ENCODE data around the gene RAP1GAP2. TPM values are rescaled to one million over a fixed set of nuclear protein-coding genes. Genes with fewer than 3 reads are reported as not detected.

The RAP1GAP2 gene
- total and polyA plus RNA-seq, 2 of the 8 experiments (the other 6 are each of a cell fraction or from before 2014, with no cell fraction given): 24.0 to 63.8 TPM

DNA sequence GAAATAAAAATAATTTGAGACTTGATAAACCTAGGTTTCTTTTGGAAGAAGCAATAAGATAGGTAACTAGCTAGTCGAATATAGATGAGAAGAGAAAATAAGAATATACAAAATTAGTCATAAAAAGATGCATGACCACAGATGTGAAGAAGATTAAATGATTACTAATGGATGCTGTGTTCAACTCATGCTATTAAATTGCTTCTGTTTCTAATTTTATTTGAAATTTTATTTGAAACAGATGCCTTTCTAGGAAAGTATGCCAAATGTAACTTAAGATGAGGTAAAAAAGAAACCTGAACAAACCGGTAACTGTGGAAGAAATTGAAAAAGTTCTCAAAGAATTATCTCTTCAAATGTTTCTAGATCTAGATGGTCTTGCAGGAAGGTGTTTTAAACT, 175.6 kb downstream of the RAP1GAP2 start:
- H3K9me3 ChIP-seq (ENCODE audit: insufficient read depth in 2 of 2, low read depth in 1 of 2, low read length in 1 of 2): no peaks in the 10 kb centered on the region
- H2BK12ac ChIP-seq (ENCODE audit: low read depth, low read length): no peak overlapping the region
- H3K79me1 ChIP-seq (ENCODE audit: low read depth, low read length): no peaks in the 10 kb centered on the region; the same call in 1 of the 2 replicates
- no peak overlapping the region for H3K4ac ChIP-seq (replicated peaks; ENCODE audit: insufficient read length, low read depth, low read length)
- H3K23ac ChIP-seq (ENCODE audit: insufficient read length): no peak overlapping the region
- H4K91ac ChIP-seq (replicated peaks; ENCODE audit: insufficient read length, low read length): no peak overlapping the region
- H2AFZ ChIP-seq (ENCODE audit: low read length): no peak overlapping the region
- FAIRE-seq (no peak), DNase-seq (ENCODE audit: low read depth in 1 of 2, low spot score in 2 of 2) (no peak)
- H2BK20ac ChIP-seq (ENCODE audit: low read length): no peak overlapping the region
- H2BK15ac ChIP-seq (ENCODE audit: low read length): no peak overlapping the region
- no peaks in the 10 kb centered on the region for H3K27me3 ChIP-seq (replicated peaks in 1 of 4; ENCODE audit: control insufficient read depth in 3 of 4, extremely low read depth in 1 of 4, insufficient read depth in 3 of 4, low read length in 3 of 4)
- POLR2A ChIA-PET (ENCODE audit: partially characterized antibody): interaction anchor here (1.3 kb wide), 1 partner anchor 24 kb away, joined by 3 read pairs; no protein-coding TSS in a partner anchor
- H3K4me3 ChIP-seq (ENCODE audit: extremely low read depth in 1 of 4, insufficient read depth in 2 of 4, low read depth in 3 of 4, low read length in 4 of 4): no peak overlapping the region
- no peak overlapping the region for H3K56ac ChIP-seq (replicated peaks; ENCODE audit: insufficient read length, low read depth, low read length)
- no peak overlapping the region for H3K9ac ChIP-seq (replicated peaks in 1 of 4; ENCODE audit: extremely low read depth in 1 of 4, low read depth in 3 of 4, low read length in 3 of 4)
- no peaks in the 10 kb centered on the region; the same call in 1 of the 2 replicates for H3K23me2 ChIP-seq (ENCODE audit: low read depth, low read length)
- CTCF ChIA-PET (ENCODE audit: partially characterized antibody): interaction anchor here (3.2 kb wide), 1 partner anchor 123 kb away, joined by 11 read pairs; no protein-coding TSS in a partner anchor
- no peak overlapping the region for H3K18ac ChIP-seq (ENCODE audit: extremely low read depth, low read length)
- H4K8ac ChIP-seq (ENCODE audit: extremely low read depth, insufficient read depth, low read length): no peak overlapping the region
- H3K14ac ChIP-seq (ENCODE audit: insufficient read length): no peak overlapping the region
- no peak overlapping the region for H2BK5ac ChIP-seq (ENCODE audit: low read depth, low read length)
- H3K27ac ChIP-seq (ENCODE audit: low read depth, low read length): no peak overlapping the region
- H2AK5ac ChIP-seq (ENCODE audit: low read depth, low read length): no peak overlapping the region
- no peaks in the 10 kb centered on the region for H4K20me1 ChIP-seq (replicated peaks in 1 of 2; ENCODE audit: control insufficient read depth in 1 of 2, insufficient read depth in 2 of 2, low read length in 2 of 2)
- H3K79me2 ChIP-seq (ENCODE audit: control insufficient read depth in 1 of 2, insufficient read depth in 2 of 2, low read length in 2 of 2): no peaks in the 10 kb centered on the region
- no peak overlapping the region for H3K4me2 ChIP-seq (ENCODE audit: insufficient read depth in 1 of 2, low read depth in 2 of 2, low read length in 2 of 2)
- no peaks in the 10 kb centered on the region for H3K4me1 ChIP-seq (replicated peaks in 1 of 4; ENCODE audit: control insufficient read depth in 3 of 4, insufficient read depth in 4 of 4, low read length in 3 of 4)
- no peak overlapping the region for H2BK120ac ChIP-seq (replicated peaks; ENCODE audit: low read depth, low read length)
- whole genome bisulfite sequencing, 2 experiments (ENCODE audit: extremely low coverage in 1 of 2, insufficient coverage in 1 of 2, insufficient read length in 1 of 2, insufficient replicate concordance in 2 of 2, low coverage in 1 of 2, low lambda C conversion rate in 2 of 2, missing lambda C conversion rate in 1 of 2): 85% methylated on average over 2 of the region's 2 CpGs; no CpG with 5 or more reads in 1 of the 2 experiments
- H4K5ac ChIP-seq (ENCODE audit: insufficient read length, low read depth, low read length): no peak overlapping the region
- peaks cover 0 to 6% (median 0%) of the 10 kb centered on the region in 4 experiments; a peak in 2 of 8 replicates for H3K36me3 ChIP-seq (ENCODE audit: control insufficient read depth in 2 of 4, insufficient read depth in 4 of 4, low read length in 3 of 4)
- TF ChIP-seq, protein P1, sequence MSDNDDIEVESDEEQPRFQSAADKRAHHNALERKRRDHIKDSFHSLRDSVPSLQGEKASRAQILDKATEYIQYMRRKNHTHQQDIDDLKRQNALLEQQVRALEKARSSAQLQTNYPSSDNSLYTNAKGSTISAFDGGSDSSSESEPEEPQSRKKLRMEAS (IDR thresholded peaks at IDR 0.05): no peak
- no peak for TF ChIP-seq NRF1 (IDR thresholded peaks at IDR 0.05; ENCODE audit: low read depth, low read length)
- TF ChIP-seq CTBP2 (IDR thresholded peaks at IDR 0.05; ENCODE audit: borderline replicate concordance, insufficient read depth, insufficient read length, low read length): no peak
- TF ChIP-seq, protein P2, sequence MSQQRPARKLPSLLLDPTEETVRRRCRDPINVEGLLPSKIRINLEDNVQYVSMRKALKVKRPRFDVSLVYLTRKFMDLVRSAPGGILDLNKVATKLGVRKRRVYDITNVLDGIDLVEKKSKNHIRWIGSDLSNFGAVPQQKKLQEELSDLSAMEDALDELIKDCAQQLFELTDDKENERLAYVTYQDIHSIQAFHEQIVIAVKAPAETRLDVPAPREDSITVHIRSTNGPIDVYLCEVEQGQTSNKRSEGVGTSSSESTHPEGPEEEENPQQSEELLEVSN (IDR thresholded peaks at IDR 0.05): no peak
- no peak for TF ChIP-seq TAF1 (IDR thresholded peaks at IDR 0.05; ENCODE audit: low read depth, low read length)
- TF ChIP-seq NANOG (IDR thresholded peaks at IDR 0.05; ENCODE audit: insufficient read depth, low read depth, low read length, poor library complexity, severe bottlenecking): no peak
- no peak for TF ChIP-seq JUN (IDR thresholded peaks at IDR 0.05; ENCODE audit: low read depth, low read length)
- TF ChIP-seq CHD2 (IDR thresholded peaks at IDR 0.05; ENCODE audit: low read length): no peak
- TF ChIP-seq CBX5 (IDR thresholded peaks at IDR 0.05; ENCODE audit: low read depth, low read length): no peak
- TF ChIP-seq SUZ12 (IDR thresholded peaks at IDR 0.05; ENCODE audit: low read length): no peak
- TF ChIP-seq HDAC2 (IDR thresholded peaks at IDR 0.05; ENCODE audit: borderline replicate concordance in 1 of 2, low read depth in 2 of 2, low read length in 2 of 2): no peak
- no peak for TF ChIP-seq TAF7 (optimal IDR thresholded peaks at IDR 0.05; ENCODE audit: borderline replicate concordance, low read depth, low read length)
